ENCODE results near the gene ZFP37.
A peak's percentile ranks its signal among the peaks of the same experiment; 100 is the strongest.
"Not testable (repeated sequence)": the region's sequence is repeated elsewhere in the genome, so short reads cannot be mapped to it uniquely, and the experiment has no call there.

The ZFP37 gene

GRCh38 chr9:113056191-113057106 is at the start of gene ZFP37:
Gene ZFP37, minus strand, starts transcription at chr9:113056724. Its CDS starts 36 bp downstream, at chr9:113056688.
- no peaks in the 10 kb centered on the region for H3K4me1 Mint-ChIP-seq

GRCh38 chr9:113105345-113105744 is 48.8 kb upstream of the ZFP37 start:
- not testable (repeated sequence) for H3K4me1 Mint-ChIP-seq; DNase-seq; H3K27ac Mint-ChIP-seq; H3K36me3 Mint-ChIP-seq (ENCODE audit: low read depth); H3K4me3 Mint-ChIP-seq; H3K9me3 Mint-ChIP-seq
- peaks cover 22% of the 10 kb centered on the region for H3K27me3 Mint-ChIP-seq (ENCODE audit: low read depth, poor library complexity)

More at GRCh38 chr9:113056191-113057106, at the start of gene ZFP37:
- H3K27ac Mint-ChIP-seq = no peak within 1 kb of the TSS
- H3K36me3 Mint-ChIP-seq (ENCODE audit: low read depth) = peaks cover 12% of the 10 kb centered on the region
- no peaks in the 10 kb centered on the region for H3K9me3 Mint-ChIP-seq
- no peak within 1 kb of the TSS for H3K4me3 Mint-ChIP-seq
- DNase-seq = peak; percentile 84
- TF ChIP-seq CTCF (IDR thresholded peaks at IDR 0.05) = no peak
- H3K27me3 Mint-ChIP-seq (ENCODE audit: low read depth, poor library complexity) = peaks cover 13% of the 10 kb centered on the region

- Mint-ChIP-seq H3K9me3 (peaks cover 19% of the 10 kb centered on the region), H3K36me3 (ENCODE audit: low read depth) (no peaks in the 10 kb centered on the region), H3K4me3 (no peak overlapping the region), H3K27me3 (ENCODE audit: low read depth, poor library complexity) (peaks cover 85% of the 10 kb centered on the region), H3K27ac (no peak overlapping the region), H3K4me1 (no peaks in the 10 kb centered on the region)
- no peak for TF ChIP-seq CTCF (IDR thresholded peaks at IDR 0.05)
- no peak for DNase-seq
Observed at GRCh38 chr9:113095561-113095960, 39.0 kb upstream of the ZFP37 start.

- H3K27ac Mint-ChIP-seq; H3K4me1 Mint-ChIP-seq; DNase-seq; H3K36me3 Mint-ChIP-seq (ENCODE audit: low read depth); H3K4me3 Mint-ChIP-seq: not testable (repeated sequence)
- H3K9me3 Mint-ChIP-seq = peaks cover 22% of the 10 kb centered on the region
- H3K27me3 Mint-ChIP-seq (ENCODE audit: low read depth, poor library complexity) = peaks cover 45% of the 10 kb centered on the region
Observed at GRCh38 chr9:113089924-113090323, 33.4 kb upstream of the ZFP37 start.

- Mint-ChIP-seq H3K27me3 (ENCODE audit: low read depth, poor library complexity) (peaks cover 40% of the 10 kb centered on the region), H3K9me3 (peaks cover 22% of the 10 kb centered on the region)
- not testable (repeated sequence) for H3K27ac Mint-ChIP-seq; H3K36me3 Mint-ChIP-seq (ENCODE audit: low read depth); DNase-seq; H3K4me3 Mint-ChIP-seq; H3K4me1 Mint-ChIP-seq
Observed at GRCh38 chr9:113089143-113089505, 32.6 kb upstream of the ZFP37 start.

GRCh38 chr9:113088456-113089142 is 32.1 kb upstream of the ZFP37 start:
- H3K4me1 Mint-ChIP-seq; H3K4me3 Mint-ChIP-seq; DNase-seq; H3K27ac Mint-ChIP-seq; H3K36me3 Mint-ChIP-seq (ENCODE audit: low read depth): not testable (repeated sequence)
- peaks cover 38% of the 10 kb centered on the region for H3K27me3 Mint-ChIP-seq (ENCODE audit: low read depth, poor library complexity)
- peaks cover 22% of the 10 kb centered on the region for H3K9me3 Mint-ChIP-seq

- H3K9me3 Mint-ChIP-seq, DNase-seq, H3K27ac Mint-ChIP-seq, H3K4me3 Mint-ChIP-seq, H3K4me1 Mint-ChIP-seq: not testable (repeated sequence)
- H3K27me3 Mint-ChIP-seq (ENCODE audit: low read depth, poor library complexity) = peaks cover 13% of the 10 kb centered on the region
- H3K36me3 Mint-ChIP-seq (ENCODE audit: low read depth) = peaks cover 12% of the 10 kb centered on the region
Observed at GRCh38 chr9:113062932-113063310, 6.4 kb upstream of the ZFP37 start.

GRCh38 chr9:113062256-113062931 is 5.9 kb upstream of the ZFP37 start:
- not testable (repeated sequence) for H3K4me1 Mint-ChIP-seq, H3K4me3 Mint-ChIP-seq, DNase-seq, H3K9me3 Mint-ChIP-seq, H3K27ac Mint-ChIP-seq
- Mint-ChIP-seq H3K27me3 (ENCODE audit: low read depth, poor library complexity) (peaks cover 13% of the 10 kb centered on the region), H3K36me3 (ENCODE audit: low read depth) (peaks cover 12% of the 10 kb centered on the region)

GRCh38 chr9:113061072-113061850 is 4.7 kb upstream of the ZFP37 start:
- Mint-ChIP-seq H3K36me3 (ENCODE audit: low read depth) (peaks cover 12% of the 10 kb centered on the region), H3K27me3 (ENCODE audit: low read depth, poor library complexity) (peaks cover 13% of the 10 kb centered on the region)
- not testable (repeated sequence) for H3K4me3 Mint-ChIP-seq, DNase-seq, H3K4me1 Mint-ChIP-seq, H3K9me3 Mint-ChIP-seq, H3K27ac Mint-ChIP-seq

- H3K27me3 Mint-ChIP-seq (ENCODE audit: low read depth, poor library complexity) = peaks cover 13% of the 10 kb centered on the region
- not testable (repeated sequence) for H3K4me3 Mint-ChIP-seq, H3K9me3 Mint-ChIP-seq, H3K4me1 Mint-ChIP-seq, H3K27ac Mint-ChIP-seq
- peak; percentile 20 for DNase-seq
- H3K36me3 Mint-ChIP-seq (ENCODE audit: low read depth) = peaks cover 12% of the 10 kb centered on the region
Observed at GRCh38 chr9:113059581-113060284, 3.2 kb upstream of the ZFP37 start.
